Activated naive CD8-positive, alpha-beta T cell treated with anti-CD3 and anti-CD28 coated beads for 36 hours (primary cell): ENCODE data around the gene NT5DC1. TPM values are rescaled to one million over a fixed set of nuclear protein-coding genes. Genes with fewer than 3 reads are reported as not detected.

Experiments used
- DNase-seq: peaks from one replicate; pipeline ENCODE4 v3.0.0; 2021
- H3K27ac Mint-ChIP-seq: one replicate; pipeline ENCODE4 v1.8.0; 2022; ENCODE audit warnings: mild to moderate bottlenecking, moderate library complexity, mixed read lengths
- H3K27me3 Mint-ChIP-seq: one replicate; pipeline ENCODE4 v1.8.0; 2022; ENCODE audit warnings: mild to moderate bottlenecking, mixed read lengths
- H3K36me3 Mint-ChIP-seq: one replicate; pipeline ENCODE4 v1.8.0; 2021; ENCODE audit warnings: mild to moderate bottlenecking, mixed read lengths
- H3K4me1 Mint-ChIP-seq: one replicate; pipeline ENCODE4 v1.8.0; 2021; ENCODE audit warnings: mixed read lengths
- H3K4me3 Mint-ChIP-seq: one replicate; pipeline ENCODE4 v1.8.0; 2022; ENCODE audit warnings: mild to moderate bottlenecking, moderate library complexity, mixed read lengths
- H3K9me3 Mint-ChIP-seq: one replicate; pipeline ENCODE4 v1.8.0; 2022; ENCODE audit warnings: mixed read lengths
- total RNA-seq, 2 experiments: library from RNA; stranded (reverse); gene quantifications; one replicate each; pipeline ENCODE4 v1.2.3, GENCODE V29; 2021

Gene NT5DC1
- total RNA-seq, 2 experiments from 2014 or later: 42.6 to 47.1 TPM

DNA sequence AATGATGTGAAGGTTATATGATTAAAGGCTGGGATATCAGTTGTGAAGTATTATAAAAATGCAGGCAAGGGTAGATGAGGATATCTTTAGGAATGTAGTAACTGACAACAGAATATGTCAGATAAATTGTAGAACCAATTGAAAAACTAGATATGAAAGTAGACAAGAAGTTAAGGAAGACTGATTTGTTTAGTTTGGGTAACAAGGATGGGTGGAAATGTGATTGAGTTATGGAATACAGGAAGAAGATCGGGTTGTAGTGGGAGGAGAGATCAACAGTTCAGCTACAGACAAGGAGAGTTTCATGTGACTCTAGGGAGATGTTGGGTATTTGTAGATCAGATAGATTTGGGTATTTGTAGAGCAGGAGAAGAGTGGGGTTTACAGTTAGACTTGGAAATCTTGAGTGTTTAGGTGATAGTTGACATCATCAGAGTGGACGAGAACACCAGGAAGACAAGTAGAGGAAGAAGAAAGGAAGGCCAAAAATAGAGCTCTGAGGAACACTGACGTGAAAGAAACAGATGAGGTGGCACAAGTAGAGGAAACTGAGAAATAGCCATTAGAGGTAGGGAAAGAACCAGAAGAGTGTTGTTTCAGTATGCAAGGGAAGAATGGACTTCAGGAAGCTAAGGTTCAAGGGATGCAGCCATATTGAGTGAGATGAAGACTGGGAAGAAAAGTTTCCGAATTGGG, 191.2 kb downstream of the NT5DC1 start:
- DNase-seq: no peak
- no peaks in the 10 kb centered on the region for H3K9me3 Mint-ChIP-seq
- peaks cover 2% of the 10 kb centered on the region for H3K36me3 Mint-ChIP-seq
- H3K27ac Mint-ChIP-seq: no peak overlapping the region
- H3K4me3 Mint-ChIP-seq: no peak overlapping the region
- no peaks in the 10 kb centered on the region for H3K27me3 Mint-ChIP-seq
- H3K4me1 Mint-ChIP-seq: no peaks in the 10 kb centered on the region

DNA sequence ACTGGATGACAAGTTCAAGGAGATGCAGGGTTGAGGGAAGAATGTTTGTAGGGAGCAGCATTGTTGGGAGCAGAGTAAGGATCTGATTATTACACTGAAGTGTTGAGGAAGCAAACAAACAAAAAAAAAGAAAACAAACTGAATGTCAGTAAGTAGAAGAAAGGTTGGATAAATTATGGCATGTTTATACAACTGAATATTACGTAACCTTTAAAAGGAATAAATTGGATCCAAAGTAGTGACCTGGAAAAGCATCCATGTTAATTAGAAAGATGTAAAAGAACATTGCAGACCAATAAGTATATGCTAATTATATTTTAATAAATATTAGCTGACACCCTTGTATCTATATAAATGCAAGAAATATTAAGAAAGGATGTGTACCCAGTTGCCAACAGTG, 191.9 kb downstream of the NT5DC1 start:
- H3K27me3 Mint-ChIP-seq: no peaks in the 10 kb centered on the region
- DNase-seq: no peak
- no peaks in the 10 kb centered on the region for H3K9me3 Mint-ChIP-seq
- H3K4me1 Mint-ChIP-seq: no peaks in the 10 kb centered on the region
- H3K36me3 Mint-ChIP-seq: peaks cover 2% of the 10 kb centered on the region
- H3K27ac Mint-ChIP-seq: no peak overlapping the region
- H3K4me3 Mint-ChIP-seq: no peak overlapping the region

DNA sequence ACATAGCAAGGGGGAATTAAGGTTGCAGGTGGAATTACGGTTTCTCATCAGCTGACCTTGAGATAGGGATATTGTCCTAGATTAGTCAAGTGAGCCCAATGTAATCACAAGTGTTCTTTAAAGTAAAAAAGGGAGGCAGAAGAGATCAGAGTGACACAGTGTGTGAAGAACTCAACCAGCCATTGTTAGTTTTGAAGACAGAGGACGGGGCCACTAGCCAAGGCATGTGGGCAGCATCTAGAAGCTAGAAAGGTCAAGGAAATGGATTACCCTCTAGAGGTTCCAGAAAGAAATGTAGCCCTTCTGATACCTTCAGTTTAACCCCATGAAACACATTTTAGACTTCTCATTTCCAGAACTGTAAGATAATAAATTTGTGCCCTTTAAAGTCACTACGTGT, 197.6 kb downstream of the NT5DC1 start:
- H3K4me3 Mint-ChIP-seq: no peak overlapping the region
- no peak overlapping the region for H3K27ac Mint-ChIP-seq
- H3K4me1 Mint-ChIP-seq: no peaks in the 10 kb centered on the region

DNA sequence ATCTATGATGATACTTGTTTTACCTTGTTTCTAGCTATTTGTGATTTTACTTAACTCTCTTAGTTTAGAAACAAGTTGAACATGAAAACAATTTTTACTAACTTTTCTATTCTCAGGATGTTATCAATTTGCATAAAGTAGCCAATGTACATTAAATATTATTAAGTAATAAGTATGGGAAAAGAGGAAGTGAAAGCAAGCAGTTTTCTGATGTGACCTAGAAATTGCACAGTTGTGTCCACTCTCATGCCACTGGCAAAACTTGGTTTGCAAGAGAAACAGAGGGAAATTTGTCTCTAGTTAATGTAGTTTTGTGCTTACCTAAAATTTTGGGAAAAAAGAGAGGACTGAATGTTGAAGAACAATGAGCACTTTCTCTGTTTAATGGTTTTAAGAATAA, 198.3 kb downstream of the NT5DC1 start:
- no peaks in the 10 kb centered on the region for H3K27me3 Mint-ChIP-seq
- no peak overlapping the region for H3K27ac Mint-ChIP-seq
- no peaks in the 10 kb centered on the region for H3K4me1 Mint-ChIP-seq
- no peak for DNase-seq
- H3K9me3 Mint-ChIP-seq: peaks cover 5% of the 10 kb centered on the region
- H3K4me3 Mint-ChIP-seq: no peak overlapping the region
- H3K36me3 Mint-ChIP-seq: peaks cover 6% of the 10 kb centered on the region

More for the DNA sequence above, 197.6 kb downstream of the NT5DC1 start:
- peaks cover 5% of the 10 kb centered on the region for H3K9me3 Mint-ChIP-seq
- DNase-seq: no peak
- no peaks in the 10 kb centered on the region for H3K27me3 Mint-ChIP-seq
- H3K36me3 Mint-ChIP-seq: peaks cover 6% of the 10 kb centered on the region

Other genes starting within 250 kb of the NT5DC1 start
- under 1 TPM; 0.06 to 0.08 TPM for gene FRK, start 40.0 kb upstream of the NT5DC1 start, total RNA-seq
- not detected for gene COL10A1, start 25.3 kb downstream of the NT5DC1 start, total RNA-seq
- gene TSPYL4, start 153.2 kb downstream of the NT5DC1 start, total RNA-seq: 10 to 100 TPM; 15.1 to 15.2 TPM
- 10 to 100 TPM; 45.4 to 46.0 TPM for gene TSPYL1, start 179.1 kb downstream of the NT5DC1 start, total RNA-seq